HG03342 (cell line): Measurements from ENCODE around the gene ZMIZ2.

Experiments used
- ATAC-seq: cut with Tn5 transposase; IDR thresholded peaks from one replicate; pipeline ENCODE4 v1.9.1; 2021; ENCODE audit warnings: mild to moderate bottlenecking, moderate library complexity; ENCODE audit not compliant: unreplicated experiment

ZMIZ2 gene

DNA sequence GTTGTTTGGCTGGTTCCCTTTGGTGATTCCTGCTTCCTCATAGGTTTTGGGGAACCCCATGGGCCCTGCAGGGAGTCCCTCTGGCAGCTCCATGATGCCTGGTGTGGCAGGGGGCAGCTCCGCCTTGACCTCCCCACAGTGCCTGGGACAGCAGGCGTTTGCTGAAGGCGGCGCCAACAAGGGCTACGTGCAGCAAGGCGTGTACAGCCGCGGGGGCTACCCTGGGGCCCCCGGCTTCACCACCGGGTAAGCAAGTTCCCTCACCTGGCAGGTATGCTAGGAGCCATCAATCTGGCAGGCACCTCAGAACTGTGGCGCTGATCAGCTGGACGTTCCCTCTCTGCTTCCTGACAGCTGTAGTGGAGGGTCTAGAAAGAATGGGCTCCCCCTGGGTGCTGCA is 8.3 kb downstream of the ZMIZ2 start:
- ATAC-seq, result no peak

GRCh38 chr7:44757311-44757710 is 8.7 kb downstream of the ZMIZ2 start:
- no peak for ATAC-seq

GRCh38 chr7:44757739-44758138 is 9.1 kb downstream of the ZMIZ2 start:
- ATAC-seq, result no peak

DNA sequence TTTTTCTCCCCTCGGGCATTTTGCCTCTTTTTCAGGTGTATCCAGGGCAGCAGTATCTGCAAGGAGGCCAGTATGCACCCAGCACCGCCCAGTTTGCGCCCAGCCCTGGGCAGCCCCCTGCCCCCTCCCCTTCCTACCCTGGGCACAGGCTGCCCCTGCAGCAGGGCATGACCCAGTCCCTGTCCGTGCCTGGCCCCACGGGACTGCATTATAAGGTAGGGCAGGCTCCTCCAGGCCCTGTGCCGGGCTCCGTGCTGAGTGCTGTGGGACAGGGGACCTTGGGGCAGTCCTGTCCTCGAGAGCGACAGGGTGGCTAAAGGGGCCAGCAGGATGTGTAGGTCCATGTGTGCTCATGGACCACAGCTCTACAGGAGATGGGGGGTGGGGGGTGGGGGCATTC is 10.6 kb downstream of the ZMIZ2 start:
- no peak for ATAC-seq

- ATAC-seq, result no peak
Observed at GRCh38 chr7:44760034-44760580, 11.5 kb downstream of the ZMIZ2 start.

GRCh38 chr7:44761207-44762161 is 12.8 kb downstream of the ZMIZ2 start:
- no peak for ATAC-seq

DNA sequence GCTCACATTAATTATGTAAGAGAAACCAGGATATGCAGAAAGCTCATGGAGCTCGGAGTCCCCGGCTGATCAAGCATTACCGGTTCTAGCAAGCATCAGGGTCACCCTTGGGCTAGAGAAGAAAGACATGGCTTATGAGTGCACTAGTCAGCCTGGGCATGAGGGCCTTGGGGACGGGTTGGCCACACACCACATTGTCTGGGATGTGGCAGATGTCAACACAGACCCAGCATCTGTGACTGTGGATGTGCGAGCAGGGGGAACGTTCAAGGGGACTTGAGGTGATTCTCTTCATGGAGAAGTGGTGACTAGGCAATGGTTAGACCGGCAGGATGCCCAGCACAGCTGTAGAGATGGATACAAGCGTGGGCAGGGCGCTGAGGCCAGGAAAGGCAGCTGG is 13.7 kb downstream of the ZMIZ2 start:
- no peak for ATAC-seq

- no peak for ATAC-seq
Observed at GRCh38 chr7:44762726-44763522, 14.3 kb downstream of the ZMIZ2 start.

- ATAC-seq, result no peak
Observed at GRCh38 chr7:44764081-44764480, 15.4 kb downstream of the ZMIZ2 start.

DNA sequence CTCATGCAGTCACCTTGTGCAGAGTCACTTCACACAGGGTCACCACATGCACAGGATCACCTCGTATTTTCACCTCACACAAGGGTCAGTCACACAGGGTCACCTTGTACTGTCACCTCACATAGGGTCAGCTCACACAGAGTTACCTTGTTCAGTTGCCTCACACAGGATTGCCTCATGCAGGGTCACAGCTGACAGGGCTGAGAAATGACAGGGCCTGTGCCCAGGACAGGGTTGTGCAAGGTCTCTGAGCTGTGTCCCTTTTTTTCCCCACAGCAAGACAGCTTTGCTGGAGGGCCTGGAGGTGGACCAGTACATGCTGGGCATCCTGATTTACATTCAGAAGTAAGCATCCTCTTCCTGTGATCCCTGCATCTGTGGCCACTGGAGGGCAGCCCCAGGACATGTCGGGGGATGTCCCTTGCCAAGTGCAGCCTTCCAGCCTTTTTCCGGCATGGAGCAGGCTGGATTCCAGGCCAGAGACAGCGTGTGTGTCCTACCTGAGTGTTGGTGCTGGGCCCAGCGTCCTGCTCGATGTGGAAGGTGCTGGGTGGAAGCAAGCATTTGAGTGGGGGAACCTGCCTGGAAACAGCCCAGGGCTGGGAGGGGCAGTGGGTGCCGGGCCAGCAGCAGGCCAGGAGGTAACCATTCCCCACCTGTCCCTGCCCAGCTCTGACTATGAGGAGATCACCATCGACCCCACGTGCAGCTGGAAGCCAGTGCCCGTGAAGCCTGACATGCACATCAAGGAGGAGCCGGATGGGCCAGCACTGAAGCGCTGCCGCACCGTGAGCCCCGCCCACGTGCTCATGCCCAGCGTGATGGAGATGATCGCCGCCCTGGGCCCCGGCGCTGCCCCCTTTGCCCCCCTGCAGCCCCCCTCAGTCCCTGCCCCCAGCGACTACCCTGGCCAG is 16.3 kb downstream of the ZMIZ2 start:
- ATAC-seq, result no peak

GRCh38 chr7:44765579-44766415 is 17.1 kb downstream of the ZMIZ2 start:
- no peak for ATAC-seq

GRCh38 chr7:44766416-44766801 is 17.8 kb downstream of the ZMIZ2 start:
- no peak for ATAC-seq

DNA sequence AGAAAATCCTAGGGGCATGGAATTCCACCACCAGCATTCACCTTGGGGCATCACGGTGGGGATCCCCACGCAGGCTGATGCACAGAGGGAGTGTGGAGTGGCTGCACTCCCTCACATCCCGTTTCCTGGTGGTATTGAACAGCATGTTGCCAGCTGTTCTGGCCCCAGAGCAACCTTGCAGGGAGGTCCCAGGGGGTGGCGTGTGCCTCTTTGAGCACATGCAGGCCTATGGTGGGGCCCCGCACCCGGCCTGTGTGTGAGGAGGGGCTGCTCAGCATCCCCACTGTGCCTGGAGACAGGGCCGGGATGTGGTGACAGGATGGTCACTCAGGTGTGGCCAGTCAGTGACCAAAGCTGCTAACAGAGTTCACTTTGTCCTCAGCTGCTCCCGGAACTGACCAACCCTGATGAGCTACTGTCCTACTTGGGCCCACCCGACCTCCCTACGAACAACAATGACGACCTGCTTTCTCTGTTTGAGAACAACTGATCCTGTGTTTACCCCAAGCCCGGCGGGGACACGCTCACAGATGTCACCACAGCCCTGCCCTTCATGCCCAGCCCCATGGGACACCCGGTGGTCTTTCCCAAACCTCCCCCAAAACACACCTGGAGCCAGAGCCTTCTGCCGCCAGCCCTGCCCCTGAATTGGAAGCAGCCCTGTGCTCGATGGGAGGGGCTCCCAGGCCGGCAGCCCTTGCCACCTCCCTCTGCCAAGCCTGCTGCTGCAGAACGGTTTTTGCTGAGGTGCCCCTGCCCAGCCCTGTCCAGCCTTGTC is 18.7 kb downstream of the ZMIZ2 start:
- ATAC-seq, result no peak

GRCh38 chr7:44767912-44768627 is 19.4 kb downstream of the ZMIZ2 start:
- ATAC-seq, result peak; percentile 58

GRCh38 chr7:44768628-44769371 is 20.2 kb downstream of the ZMIZ2 start:
- no peak for ATAC-seq

- ATAC-seq, result no peak
Observed at GRCh38 chr7:44769376-44769775, 20.7 kb downstream of the ZMIZ2 start.

DNA sequence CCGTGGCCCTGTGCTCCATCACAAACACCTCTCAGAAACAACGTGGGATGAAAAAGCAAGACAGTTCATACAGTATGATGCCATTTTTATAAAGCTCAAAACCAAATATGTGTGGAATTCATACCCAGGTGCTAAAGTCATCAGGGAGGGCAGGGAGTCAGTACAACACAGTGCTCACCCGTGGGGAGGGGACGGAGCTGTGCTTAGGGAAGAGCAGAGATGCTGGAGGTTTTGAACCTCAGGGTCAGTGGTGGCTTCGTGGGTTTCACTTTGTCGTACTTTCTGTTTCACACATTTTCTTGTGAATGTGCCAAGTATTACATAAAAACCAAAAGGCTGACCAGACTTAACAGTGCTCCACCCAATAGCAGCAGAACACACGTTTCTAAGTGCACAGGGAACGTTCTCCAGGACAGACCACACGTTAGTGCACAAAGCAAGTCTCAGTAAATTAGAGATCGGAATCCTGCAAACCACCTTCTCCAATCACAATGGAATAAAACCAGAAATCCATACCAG is 21.2 kb downstream of the ZMIZ2 start:
- ATAC-seq, result peak; percentile 61
